Breast epithelium (tissue), 3 donors: ENCODE measurements around the gene AGPAT3.
"Not testable (repeated sequence)": the region's sequence is repeated elsewhere in the genome, so short reads cannot be mapped to it uniquely, and the experiment has no call there.

ENCODE experiments used
- CTCF ChIP-seq, 3 donors: fragments of 450-650 bp; IDR thresholded peaks; one replicate each; pipeline ENCODE4 v1.5.1; 2016 to 2017; ENCODE audit warnings: antibody characterized with exemption in 3 of 3, mild to moderate bottlenecking in 3 of 3, moderate library complexity in 3 of 3
- POLR2A ChIP-seq: fragments of 450-650 bp; IDR thresholded peaks from one replicate; pipeline ENCODE4 v1.6.1; 2016; ENCODE audit warnings: antibody characterized with exemption, mild to moderate bottlenecking, moderate library complexity

GRCh38 chr21:43822741-43823140 is 42.3 kb upstream of the AGPAT3 start:
- not testable (repeated sequence) for TF ChIP-seq CTCF (IDR thresholded peaks at IDR 0.05); POLR2A
